ENCODE data around the gene SPA17. TPM values are rescaled to one million over a fixed set of nuclear protein-coding genes. Genes with fewer than 3 reads are reported as not detected.

Gene SPA17
- total RNA-seq, 4 donors from 2014 or later, result 0.38 to 2.0 (median 0.44) TPM; not detected in 1

DNA sequence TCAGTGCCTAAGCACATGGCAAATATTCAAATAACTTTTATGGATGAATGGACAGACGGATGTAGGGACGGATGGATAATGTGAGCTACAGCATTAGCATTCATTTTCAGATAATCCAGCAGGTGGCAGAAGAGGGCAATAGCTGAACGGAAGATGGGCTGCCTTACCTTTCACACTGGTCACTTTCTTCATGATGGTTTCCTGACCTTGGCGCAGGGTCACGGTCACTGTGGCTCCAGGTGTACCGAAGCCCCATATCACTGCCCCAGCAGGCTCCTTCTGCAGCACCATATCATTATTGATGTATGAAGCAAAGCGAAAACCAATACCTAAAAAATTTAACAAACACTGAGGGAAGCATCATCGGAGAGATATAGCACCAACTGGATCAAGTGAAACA, 4.5 kb upstream of the SPA17 start:
- no peak overlapping the region for H3K4me3 ChIP-seq
- no peaks in the 10 kb centered on the region for H3K27me3 ChIP-seq
- peak; percentile 44 to 55 for ATAC-seq
- H3K36me3 ChIP-seq, result peaks cover 0 to 18% of the 10 kb centered on the region in 2 donors
- intact Hi-C loops (cut with DNase I; ENCODE audit: low total_unique reads) (loop anchor here (1.0 kb wide), 1 partner anchor 94 kb away; no protein-coding TSS in a partner anchor), in situ Hi-C loops (cut with MboI; ENCODE audit: low sequenced_read_pairs in 4 of 4) (loop anchor here in 3 of 4 donors (5.0 to 10.0 kb wide), 3 partner anchors 93 to 166 kb away; partner anchors contain the start of gene ESAM (in 3 of the 3))
- no peak overlapping the region for H3K27ac ChIP-seq
- H3K9me3 ChIP-seq, result no peaks in the 10 kb centered on the region
- no peak for TF ChIP-seq POLR2A (IDR thresholded peaks at IDR 0.05)
- TF ChIP-seq, protein P1, sequence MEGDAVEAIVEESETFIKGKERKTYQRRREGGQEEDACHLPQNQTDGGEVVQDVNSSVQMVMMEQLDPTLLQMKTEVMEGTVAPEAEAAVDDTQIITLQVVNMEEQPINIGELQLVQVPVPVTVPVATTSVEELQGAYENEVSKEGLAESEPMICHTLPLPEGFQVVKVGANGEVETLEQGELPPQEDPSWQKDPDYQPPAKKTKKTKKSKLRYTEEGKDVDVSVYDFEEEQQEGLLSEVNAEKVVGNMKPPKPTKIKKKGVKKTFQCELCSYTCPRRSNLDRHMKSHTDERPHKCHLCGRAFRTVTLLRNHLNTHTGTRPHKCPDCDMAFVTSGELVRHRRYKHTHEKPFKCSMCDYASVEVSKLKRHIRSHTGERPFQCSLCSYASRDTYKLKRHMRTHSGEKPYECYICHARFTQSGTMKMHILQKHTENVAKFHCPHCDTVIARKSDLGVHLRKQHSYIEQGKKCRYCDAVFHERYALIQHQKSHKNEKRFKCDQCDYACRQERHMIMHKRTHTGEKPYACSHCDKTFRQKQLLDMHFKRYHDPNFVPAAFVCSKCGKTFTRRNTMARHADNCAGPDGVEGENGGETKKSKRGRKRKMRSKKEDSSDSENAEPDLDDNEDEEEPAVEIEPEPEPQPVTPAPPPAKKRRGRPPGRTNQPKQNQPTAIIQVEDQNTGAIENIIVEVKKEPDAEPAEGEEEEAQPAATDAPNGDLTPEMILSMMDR (IDR thresholded peaks at IDR 0.05 in 4 of 5, conservative IDR thresholded peaks at IDR 0.05 in 1 of 5), result peak; percentile 76 to 86 (median 85)
- DNase-seq, result peak; percentile 6 to 14
- peaks cover 5 to 11% of the 10 kb centered on the region in 2 donors for H3K4me1 ChIP-seq

DNA sequence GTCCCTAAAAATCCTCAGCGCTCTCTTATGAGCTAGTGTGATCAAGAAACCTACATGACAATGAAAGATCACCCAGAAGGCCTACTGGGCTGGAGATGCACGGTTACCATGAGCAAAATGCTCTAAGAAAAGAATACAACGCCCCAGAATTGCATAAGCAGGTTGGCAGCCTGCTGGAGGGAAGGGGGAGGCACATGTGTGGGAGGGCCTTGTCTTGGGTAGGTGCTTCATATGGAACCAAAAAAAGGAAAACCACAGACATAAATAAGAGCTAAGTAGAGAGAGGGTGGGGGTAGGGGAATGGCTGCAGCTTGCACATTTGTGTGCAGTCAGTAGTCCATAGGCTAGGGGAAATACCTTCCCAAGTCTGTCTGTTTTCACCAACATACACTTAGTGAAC, 3.0 kb upstream of the SPA17 start:
- no peak for TF ChIP-seq POLR2A (IDR thresholded peaks at IDR 0.05)
- TF ChIP-seq, protein P1 (IDR thresholded peaks at IDR 0.05 in 4 of 5, conservative IDR thresholded peaks at IDR 0.05 in 1 of 5), result no peak
- Histone ChIP-seq H3K4me3 (no peak overlapping the region), H3K27ac (no peak overlapping the region), H3K27me3 (no peaks in the 10 kb centered on the region), H3K4me1 (peaks cover 11 to 17% of the 10 kb centered on the region in 2 donors), H3K9me3 (no peaks in the 10 kb centered on the region), H3K36me3 (peaks cover 0 to 13% of the 10 kb centered on the region in 2 donors)
- in situ Hi-C loops (cut with MboI; ENCODE audit: low sequenced_read_pairs in 4 of 4) (loop anchor here in 3 of 4 donors (5.0 to 10.0 kb wide), 3 partner anchors 92 to 167 kb away; partner anchors contain the start of gene ESAM (in 1 of the 3)), intact Hi-C loops (cut with DNase I; ENCODE audit: low total_unique reads) (loop anchor here (5.0 to 10.0 kb wide), 4 partner anchors 48 to 924 kb away; partner anchors contain the start of genes CCDC15, STT3A and TBRG1)
- ATAC-seq, result no peak
- DNase-seq, result no peak

DNA sequence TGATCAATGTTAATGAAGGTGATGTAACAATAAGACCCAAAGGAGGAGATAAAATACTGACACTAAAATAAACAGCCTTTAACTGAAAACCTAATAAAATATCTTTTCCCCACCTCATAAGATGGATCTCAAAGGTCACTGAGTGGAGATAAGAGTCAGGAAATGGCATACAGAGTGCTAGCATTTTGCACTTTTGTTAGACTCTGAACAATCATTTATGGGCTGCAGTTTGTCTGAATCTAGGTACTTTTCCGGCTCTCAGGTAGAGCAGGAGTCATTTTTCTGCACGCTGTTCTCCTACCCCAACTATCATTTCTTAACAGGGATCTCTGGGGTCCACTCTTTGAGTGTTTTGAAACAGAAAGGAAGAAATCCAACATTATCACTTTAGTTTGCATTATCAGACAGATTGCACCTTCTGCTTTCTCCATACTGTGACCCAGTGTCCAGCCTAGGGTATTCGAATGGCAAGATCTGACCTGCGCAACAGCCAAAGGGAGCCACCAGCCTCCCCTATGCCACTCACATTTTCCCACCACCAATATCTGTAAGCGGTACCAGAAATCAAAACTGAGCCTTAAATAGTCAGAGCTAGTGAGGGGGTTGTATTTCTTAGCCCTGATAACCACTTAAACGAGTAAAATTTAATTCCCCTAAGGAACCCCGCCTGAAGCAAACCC, 1.0 kb upstream of the SPA17 start:
- in situ Hi-C loops (cut with MboI; ENCODE audit: low sequenced_read_pairs in 4 of 4) (loop anchor here in 3 of 4 donors (5.0 to 10.0 kb wide), 3 partner anchors 90 to 165 kb away; partner anchors contain the start of gene ESAM (in 1 of the 3)), intact Hi-C loops (cut with DNase I; ENCODE audit: low total_unique reads) (loop anchor here (1.0 to 10.0 kb wide), 6 partner anchors 50 to 922 kb away; partner anchors contain the start of genes CCDC15, STT3A, TBRG1 and TMEM218)
- peak overlapping the region; percentile 77 to 83 (median 82) for H3K27ac ChIP-seq
- H3K9me3 ChIP-seq, result no peaks in the 10 kb centered on the region
- H3K4me1 ChIP-seq, result peaks cover 15 to 17% of the 10 kb centered on the region in 2 donors
- DNase-seq (no peak), ATAC-seq (no peak)
- peaks cover 0 to 1% of the 10 kb centered on the region in 2 donors for H3K36me3 ChIP-seq
- H3K27me3 ChIP-seq, result no peaks in the 10 kb centered on the region
- peak overlapping the region; percentile 70 to 84 (median 76) for H3K4me3 ChIP-seq
- no peak for TF ChIP-seq POLR2A (IDR thresholded peaks at IDR 0.05)
- TF ChIP-seq, protein P1 (IDR thresholded peaks at IDR 0.05 in 4 of 5, conservative IDR thresholded peaks at IDR 0.05 in 1 of 5), result no peak

DNA sequence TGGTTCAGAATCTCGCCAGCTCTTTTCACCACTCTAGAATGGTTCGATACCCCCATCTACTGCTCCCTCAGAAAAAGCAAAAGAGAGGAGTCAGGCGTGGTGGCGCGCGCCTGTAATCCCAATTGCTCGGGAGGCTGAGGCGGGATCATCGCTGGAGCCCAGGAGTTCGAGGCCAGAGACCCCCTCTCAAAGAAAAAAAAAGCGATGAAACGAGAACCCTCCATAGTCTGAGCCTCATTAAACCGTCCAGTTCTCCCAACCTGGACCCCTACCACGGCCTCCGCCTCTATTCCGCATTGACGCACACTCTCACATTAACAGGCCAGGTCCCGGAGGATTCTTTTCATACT, 439 bp downstream of the SPA17 start:
- Histone ChIP-seq H3K4me3 (peak overlapping the region; percentile 70 to 84 (median 76)), H3K9me3 (no peaks in the 10 kb centered on the region), H3K27ac (peak overlapping the region; percentile 77 to 83 (median 82)), H3K36me3 (no peaks in the 10 kb centered on the region), H3K27me3 (no peaks in the 10 kb centered on the region), H3K4me1 (peaks cover 15 to 17% of the 10 kb centered on the region in 2 donors)
- in situ Hi-C loops (cut with MboI; ENCODE audit: low sequenced_read_pairs in 4 of 4), result loop anchor here in 3 of 4 donors (5.0 to 10.0 kb wide), 3 partner anchors 88 to 163 kb away; partner anchors contain the start of gene ESAM (in 1 of the 3)
- intact Hi-C loops (cut with DNase I; ENCODE audit: low total_unique reads), result loop anchor here (5.0 to 10.0 kb wide), 4 partner anchors 52 to 921 kb away; partner anchors contain the start of genes CCDC15, STT3A and TBRG1
- no peak for TF ChIP-seq POLR2A (IDR thresholded peaks at IDR 0.05)
- TF ChIP-seq, protein P1 (IDR thresholded peaks at IDR 0.05 in 4 of 5, conservative IDR thresholded peaks at IDR 0.05 in 1 of 5), result no peak
- DNase-seq, result no peak
- no peak for ATAC-seq

All from gastrocnemius medialis (tissue), 4 donors.